ENCODE measurements around the gene INAVA. TPM values are rescaled to one million over a fixed set of nuclear protein-coding genes. Genes with fewer than 3 reads are reported as not detected.

The INAVA gene
- polyA plus RNA-seq, 4 donors = 58.7 to 192 (median 156) TPM

- FAIRE-seq = no peak
These were observed 3.6 kb upstream of the INAVA start for GRCh38 chr1:200890818-200891773.

GRCh38 chr1:200891774-200892157 lies 2.9 kb upstream of the INAVA start:
- peaks cover 0 to 26% (median 3%) of the 10 kb centered on the region in 3 donors for H3K4me1 ChIP-seq (ENCODE audit: control insufficient read depth in 3 of 3, insufficient read depth in 2 of 3, low read depth in 1 of 3, low read length in 2 of 3)
- WGBS, 3 donors = 19 to 27% (median 20%) methylated on average over 8 of the region's 8 CpGs
- no peaks in the 10 kb centered on the region for H3K36me3 ChIP-seq (ENCODE audit: control insufficient read depth in 3 of 3, insufficient read depth in 2 of 3, low read depth in 1 of 3, low read length in 3 of 3)
- FAIRE-seq (no peak), DNase-seq (peak; percentile 66 to 79)
- peak overlapping the region; percentile 32 to 98 (median 83) for H3K27ac ChIP-seq (ENCODE audit: low read depth in 1 of 3, low read length in 2 of 3)
- peak overlapping the region; percentile 27 to 64 (median 59) for H3K4me3 ChIP-seq (ENCODE audit: low read depth in 1 of 3, low read length in 3 of 3)
- no peaks in the 10 kb centered on the region for H3K27me3 ChIP-seq (ENCODE audit: control insufficient read depth in 3 of 3, insufficient read depth in 3 of 3, low read length in 3 of 3)
- H3K9me3 ChIP-seq (ENCODE audit: control insufficient read depth in 2 of 2, insufficient read depth in 1 of 2, low read depth in 1 of 2, low read length in 1 of 2) = no peaks in the 10 kb centered on the region

More at GRCh38 chr1:200890818-200891773, 3.6 kb upstream of the INAVA start:
- peak overlapping the region; percentile 32 to 98 (median 83) for H3K27ac ChIP-seq (ENCODE audit: low read depth in 1 of 3, low read length in 2 of 3)
- H3K36me3 ChIP-seq (ENCODE audit: control insufficient read depth in 3 of 3, insufficient read depth in 2 of 3, low read depth in 1 of 3, low read length in 3 of 3) = no peaks in the 10 kb centered on the region
- H3K27me3 ChIP-seq (ENCODE audit: control insufficient read depth in 3 of 3, insufficient read depth in 3 of 3, low read length in 3 of 3) = no peaks in the 10 kb centered on the region
- 2 to 3% (median 3%) methylated on average over 56 to 72 of the region's 72 CpGs for WGBS, 3 donors
- H3K9me3 ChIP-seq (ENCODE audit: control insufficient read depth in 2 of 2, insufficient read depth in 1 of 2, low read depth in 1 of 2, low read length in 1 of 2) = no peaks in the 10 kb centered on the region
- peaks cover 0 to 26% (median 3%) of the 10 kb centered on the region in 3 donors for H3K4me1 ChIP-seq (ENCODE audit: control insufficient read depth in 3 of 3, insufficient read depth in 2 of 3, low read depth in 1 of 3, low read length in 2 of 3)
- H3K4me3 ChIP-seq (ENCODE audit: low read depth in 1 of 3, low read length in 3 of 3) = peak overlapping the region; percentile 27 to 64 (median 59)
- DNase-seq = peak; percentile 71 to 90

GRCh38 chr1:200892546-200892945 lies 2.2 kb upstream of the INAVA start:
- H3K36me3 ChIP-seq (ENCODE audit: control insufficient read depth in 3 of 3, insufficient read depth in 2 of 3, low read depth in 1 of 3, low read length in 3 of 3) = peaks cover 0 to 7% (median 0%) of the 10 kb centered on the region in 3 donors
- 66 to 69% (median 66%) methylated on average over 4 of the region's 4 CpGs for WGBS, 3 donors
- H3K4me1 ChIP-seq (ENCODE audit: control insufficient read depth in 3 of 3, insufficient read depth in 2 of 3, low read depth in 1 of 3, low read length in 2 of 3) = peaks cover 0 to 34% (median 3%) of the 10 kb centered on the region in 3 donors
- DNase-seq = peak in 1 of 2 donors; percentile 33
- H3K4me3 ChIP-seq (ENCODE audit: low read depth in 1 of 3, low read length in 3 of 3) = peak overlapping the region in 1 of 3 donors; percentile 64
- H3K27ac ChIP-seq (ENCODE audit: low read depth in 1 of 3, low read length in 2 of 3) = peak overlapping the region in 2 of 3 donors; percentile 41 to 98
- FAIRE-seq = no peak
- no peaks in the 10 kb centered on the region for H3K9me3 ChIP-seq (ENCODE audit: control insufficient read depth in 2 of 2, insufficient read depth in 1 of 2, low read depth in 1 of 2, low read length in 1 of 2)
- H3K27me3 ChIP-seq (ENCODE audit: control insufficient read depth in 3 of 3, insufficient read depth in 3 of 3, low read length in 3 of 3) = no peaks in the 10 kb centered on the region

- H3K4me1 ChIP-seq (ENCODE audit: control insufficient read depth in 3 of 3, insufficient read depth in 2 of 3, low read depth in 1 of 3, low read length in 2 of 3) = peaks cover 0 to 38% (median 3%) of the 10 kb centered on the region in 3 donors
- no peaks in the 10 kb centered on the region for H3K27me3 ChIP-seq (ENCODE audit: control insufficient read depth in 3 of 3, insufficient read depth in 3 of 3, low read length in 3 of 3)
- H3K9me3 ChIP-seq (ENCODE audit: control insufficient read depth in 2 of 2, insufficient read depth in 1 of 2, low read depth in 1 of 2, low read length in 1 of 2) = no peaks in the 10 kb centered on the region
- FAIRE-seq = no peak
- DNase-seq = peak in 1 of 2 donors; percentile 46
- H3K4me3 ChIP-seq (ENCODE audit: low read depth in 1 of 3, low read length in 3 of 3) = peak overlapping the region in 1 of 3 donors; percentile 64
- H3K27ac ChIP-seq (ENCODE audit: low read depth in 1 of 3, low read length in 2 of 3) = peak overlapping the region; percentile 57 to 98 (median 97)
- peaks cover 0 to 11% (median 0%) of the 10 kb centered on the region in 3 donors for H3K36me3 ChIP-seq (ENCODE audit: control insufficient read depth in 3 of 3, insufficient read depth in 2 of 3, low read depth in 1 of 3, low read length in 3 of 3)
These were observed 1.7 kb upstream of the INAVA start for GRCh38 chr1:200892958-200893357.

- Histone ChIP-seq H3K27ac (ENCODE audit: low read depth in 1 of 3, low read length in 2 of 3) (peak overlapping the region; percentile 97 to 99 (median 98)), H3K4me3 (ENCODE audit: low read depth in 1 of 3, low read length in 3 of 3) (peak overlapping the region in 1 of 3 donors; percentile 76), H3K27me3 (ENCODE audit: control insufficient read depth in 3 of 3, insufficient read depth in 3 of 3, low read length in 3 of 3) (no peaks in the 10 kb centered on the region), H3K4me1 (ENCODE audit: control insufficient read depth in 3 of 3, insufficient read depth in 2 of 3, low read depth in 1 of 3, low read length in 2 of 3) (peaks cover 0 to 42% (median 3%) of the 10 kb centered on the region in 3 donors), H3K9me3 (ENCODE audit: control insufficient read depth in 2 of 2, insufficient read depth in 1 of 2, low read depth in 1 of 2, low read length in 1 of 2) (no peaks in the 10 kb centered on the region), H3K36me3 (ENCODE audit: control insufficient read depth in 3 of 3, insufficient read depth in 2 of 3, low read depth in 1 of 3, low read length in 3 of 3) (peaks cover 0 to 16% (median 4%) of the 10 kb centered on the region in 3 donors)
- FAIRE-seq (no peak), DNase-seq (peak; percentile 65 to 82)
- WGBS, 3 donors = 30 to 63% (median 53%) methylated on average over 6 of the region's 6 CpGs
These were observed 1.2 kb upstream of the INAVA start for GRCh38 chr1:200893411-200893901.

- 19 to 60% (median 20%) methylated on average over 8 of the region's 8 CpGs for WGBS, 3 donors
- Histone ChIP-seq H3K9me3 (ENCODE audit: control insufficient read depth in 2 of 2, insufficient read depth in 1 of 2, low read depth in 1 of 2, low read length in 1 of 2) (no peaks in the 10 kb centered on the region), H3K4me1 (ENCODE audit: control insufficient read depth in 3 of 3, insufficient read depth in 2 of 3, low read depth in 1 of 3, low read length in 2 of 3) (peaks cover 0 to 55% (median 9%) of the 10 kb centered on the region in 3 donors), H3K27me3 (ENCODE audit: control insufficient read depth in 3 of 3, insufficient read depth in 3 of 3, low read length in 3 of 3) (no peaks in the 10 kb centered on the region), H3K36me3 (ENCODE audit: control insufficient read depth in 3 of 3, insufficient read depth in 2 of 3, low read depth in 1 of 3, low read length in 3 of 3) (peaks cover 3 to 36% (median 18%) of the 10 kb centered on the region in 3 donors), H3K27ac (ENCODE audit: low read depth in 1 of 3, low read length in 2 of 3) (peak overlapping the region; percentile 97 to 99 (median 98)), H3K4me3 (ENCODE audit: low read depth in 1 of 3, low read length in 3 of 3) (peak overlapping the region; percentile 43 to 87 (median 76))
- DNase-seq (peak; percentile 65 to 66), FAIRE-seq (no peak)
These were observed 716 bp downstream of the INAVA start for GRCh38 chr1:200895443-200895789.

- 23 to 62% (median 26%) methylated on average over 9 of the region's 9 CpGs for WGBS, 3 donors
- no peak for FAIRE-seq
- peaks cover 0 to 55% (median 9%) of the 10 kb centered on the region in 3 donors for H3K4me1 ChIP-seq (ENCODE audit: control insufficient read depth in 3 of 3, insufficient read depth in 2 of 3, low read depth in 1 of 3, low read length in 2 of 3)
- no peaks in the 10 kb centered on the region for H3K9me3 ChIP-seq (ENCODE audit: control insufficient read depth in 2 of 2, insufficient read depth in 1 of 2, low read depth in 1 of 2, low read length in 1 of 2)
- H3K36me3 ChIP-seq (ENCODE audit: control insufficient read depth in 3 of 3, insufficient read depth in 2 of 3, low read depth in 1 of 3, low read length in 3 of 3) = peaks cover 3 to 41% (median 23%) of the 10 kb centered on the region in 3 donors
- DNase-seq = peak; percentile 88
- H3K27me3 ChIP-seq (ENCODE audit: control insufficient read depth in 3 of 3, insufficient read depth in 3 of 3, low read length in 3 of 3) = no peaks in the 10 kb centered on the region
- H3K4me3 ChIP-seq (ENCODE audit: low read depth in 1 of 3, low read length in 3 of 3) = peak overlapping the region; percentile 43 to 87 (median 76)
- peak overlapping the region; percentile 97 to 99 (median 98) for H3K27ac ChIP-seq (ENCODE audit: low read depth in 1 of 3, low read length in 2 of 3)
These were observed 1.3 kb downstream of the INAVA start for GRCh38 chr1:200895801-200896530.

Measured in small intestine (tissue), 7 donors.